HG03442 (cell line): ENCODE measurements around the gene ASH1L.

ENCODE experiments used
- ATAC-seq: cut with Tn5 transposase; IDR thresholded peaks from one replicate; pipeline ENCODE4 v1.9.1; 2021; ENCODE audit warnings: mild to moderate bottlenecking, moderate library complexity; ENCODE audit not compliant: unreplicated experiment

ASH1L gene

GRCh38 chr1:155285631-155286044 is 277.0 kb downstream of the ASH1L start:
- ATAC-seq, result no peak
